GM19463 (cell line): ENCODE data around the gene HDAC10.

Experiments used
- ATAC-seq: cut with Tn5 transposase; IDR thresholded peaks from one replicate; pipeline ENCODE4 v1.9.1; 2021; ENCODE audit warnings: mild to moderate bottlenecking, moderate library complexity; ENCODE audit not compliant: unreplicated experiment

Gene HDAC10

GRCh38 chr22:50271519-50271970 is 20.5 kb upstream of the HDAC10 start:
- peak; percentile 38 for ATAC-seq

DNA sequence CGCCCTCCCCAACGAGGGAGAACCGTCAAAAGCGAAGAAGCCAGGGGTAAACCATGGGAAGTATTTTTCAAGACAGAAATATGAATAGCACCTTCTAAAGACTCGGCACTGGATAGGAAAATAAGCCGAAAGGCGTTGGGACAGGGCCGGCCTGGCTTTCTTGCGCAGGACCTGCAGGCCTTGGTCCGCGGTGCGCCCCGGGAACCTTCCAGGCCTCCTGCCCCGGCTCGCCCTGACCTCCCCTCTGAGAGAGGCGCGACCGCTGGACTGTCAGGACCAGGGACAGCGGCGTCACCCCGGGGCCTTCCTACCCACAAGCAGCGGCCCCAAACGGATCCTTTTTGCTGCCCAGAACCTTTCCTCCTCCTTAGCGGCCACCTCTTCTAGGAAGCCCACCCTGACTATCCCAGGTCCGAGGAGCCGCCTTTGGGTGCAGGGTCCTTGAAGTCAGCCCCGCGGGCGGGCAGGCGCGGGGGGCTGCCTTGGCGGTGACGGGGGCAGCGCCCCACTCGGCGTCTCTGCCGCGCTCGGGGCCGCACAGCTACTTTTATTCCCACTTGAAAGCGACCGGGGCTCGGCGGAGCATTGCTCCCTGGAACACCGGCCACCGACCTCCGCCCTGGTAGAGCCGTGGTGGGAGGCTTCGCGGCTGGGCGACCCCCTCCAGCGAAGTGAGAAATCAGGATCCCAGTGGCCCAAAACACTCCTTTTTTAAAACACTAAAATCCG is 19.8 kb upstream of the HDAC10 start:
- no peak for ATAC-seq

- ATAC-seq: no peak
These were observed 19.1 kb upstream of the HDAC10 start, which contains the start of gene MAPK11 for GRCh38 chr22:50269970-50270665. Gene MAPK11, minus strand, starts transcription at chr22:50270380. Its CDS starts 88 bp downstream, at chr22:50270292.

DNA sequence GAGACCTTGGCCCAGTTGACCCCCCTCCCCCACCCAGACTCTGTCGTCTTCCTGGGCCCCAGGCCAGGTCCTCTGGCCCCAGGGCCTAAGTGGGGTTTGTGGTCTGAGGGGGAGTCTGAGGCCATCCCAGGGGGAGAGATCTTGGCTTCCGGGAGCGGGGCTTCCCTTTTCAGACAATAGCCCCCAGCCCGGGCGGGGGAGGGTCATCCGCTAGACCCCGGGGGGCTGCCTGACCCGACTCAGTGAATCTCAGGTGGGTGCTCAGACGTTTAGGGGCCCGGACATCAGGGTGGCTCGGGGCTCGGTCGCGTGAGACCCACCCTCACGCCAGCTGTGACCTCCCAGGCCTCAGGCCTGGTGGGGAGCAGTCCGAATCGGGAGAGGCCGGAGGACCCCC is 18.5 kb upstream of the HDAC10 start:
- no peak for ATAC-seq

GRCh38 chr22:50268655-50269113 is 17.6 kb upstream of the HDAC10 start:
- ATAC-seq: no peak

GRCh38 chr22:50267591-50268390 is 16.7 kb upstream of the HDAC10 start:
- ATAC-seq: no peak

DNA sequence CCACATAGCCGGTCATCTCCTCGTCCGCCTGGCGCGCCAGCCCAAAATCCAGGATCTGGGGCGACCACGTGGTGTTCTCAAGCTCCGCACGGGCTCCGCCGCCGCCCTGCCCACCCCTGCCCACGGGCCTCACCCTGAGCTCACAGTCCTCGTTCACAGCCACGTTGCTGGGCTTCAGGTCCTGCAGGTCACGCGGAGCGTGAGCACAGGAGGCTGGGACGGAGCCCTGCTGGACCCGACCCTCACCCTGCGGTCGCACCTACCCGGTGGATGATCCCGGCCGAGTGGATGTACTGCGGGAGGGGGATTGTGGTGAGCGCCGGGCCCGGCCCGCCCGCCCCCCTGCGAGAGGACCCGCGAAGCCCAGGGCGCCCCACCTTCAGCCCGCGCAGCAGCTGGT is 15.9 kb upstream of the HDAC10 start:
- no peak for ATAC-seq

GRCh38 chr22:50264946-50265669 is 14.0 kb upstream of the HDAC10 start:
- no peak for ATAC-seq

- ATAC-seq: no peak
These were observed 13.2 kb upstream of the HDAC10 start for GRCh38 chr22:50264104-50264745.

DNA sequence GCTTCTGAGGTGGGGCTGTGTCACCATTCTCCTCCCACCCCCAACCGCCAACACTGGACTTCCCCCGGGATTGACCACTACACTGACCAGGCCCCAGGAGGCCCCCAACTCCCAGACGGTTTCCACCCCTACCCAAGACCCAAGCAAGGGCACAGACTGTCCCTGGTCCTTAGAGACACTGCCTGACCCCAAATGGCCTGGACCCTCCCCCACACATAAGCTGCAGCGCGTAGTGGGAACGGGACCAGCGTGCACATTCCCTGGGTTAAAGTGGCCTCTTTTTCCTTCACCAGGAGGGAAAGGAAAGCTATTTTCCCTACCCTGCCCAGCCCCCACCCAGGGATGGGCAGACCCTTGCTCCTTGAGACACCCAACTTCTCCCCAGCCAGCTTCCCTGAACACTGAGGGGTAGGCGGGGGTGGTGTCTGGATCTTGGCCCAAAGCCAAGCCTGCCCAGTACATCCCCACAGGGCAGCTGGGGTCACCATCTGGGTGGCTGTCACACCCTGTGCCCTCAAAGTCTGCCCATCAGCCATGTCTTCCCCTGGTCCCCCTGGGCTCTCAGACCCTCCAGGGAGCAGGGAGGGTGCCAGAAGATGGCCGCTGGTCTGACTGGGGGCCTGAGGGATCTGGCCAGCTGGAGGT is 12.0 kb upstream of the HDAC10 start:
- ATAC-seq: no peak

GRCh38 chr22:50262460-50262911 is 11.4 kb upstream of the HDAC10 start:
- no peak for ATAC-seq

GRCh38 chr22:50261615-50262459 is 10.8 kb upstream of the HDAC10 start, which contains the start of gene MAPK12:
Gene MAPK12, minus strand, starts transcription at chr22:50261683. Its CDS starts 174 bp downstream, at chr22:50261509.
- peak; percentile 54 for ATAC-seq

GRCh38 chr22:50260801-50261614 is 9.9 kb upstream of the HDAC10 start:
- ATAC-seq: peak; percentile 28

DNA sequence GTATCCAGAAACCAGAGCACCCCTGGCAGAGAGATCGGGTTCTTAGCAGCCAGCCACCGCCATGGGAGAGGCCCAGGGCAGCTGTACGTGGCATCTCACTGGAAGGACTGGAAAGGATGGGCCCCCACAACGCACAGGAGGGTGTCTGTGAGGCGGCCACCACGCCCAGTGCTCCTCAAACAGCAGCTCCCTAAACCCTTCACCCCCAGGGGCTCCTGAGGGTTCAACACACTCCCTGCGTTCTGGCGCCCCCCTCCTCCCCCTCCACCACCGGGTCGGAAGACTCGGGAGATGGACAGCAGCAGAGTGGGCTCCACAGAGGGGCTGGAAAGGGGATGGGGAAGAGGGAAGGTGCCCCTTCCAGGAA is 9.4 kb upstream of the HDAC10 start:
- ATAC-seq: no peak

DNA sequence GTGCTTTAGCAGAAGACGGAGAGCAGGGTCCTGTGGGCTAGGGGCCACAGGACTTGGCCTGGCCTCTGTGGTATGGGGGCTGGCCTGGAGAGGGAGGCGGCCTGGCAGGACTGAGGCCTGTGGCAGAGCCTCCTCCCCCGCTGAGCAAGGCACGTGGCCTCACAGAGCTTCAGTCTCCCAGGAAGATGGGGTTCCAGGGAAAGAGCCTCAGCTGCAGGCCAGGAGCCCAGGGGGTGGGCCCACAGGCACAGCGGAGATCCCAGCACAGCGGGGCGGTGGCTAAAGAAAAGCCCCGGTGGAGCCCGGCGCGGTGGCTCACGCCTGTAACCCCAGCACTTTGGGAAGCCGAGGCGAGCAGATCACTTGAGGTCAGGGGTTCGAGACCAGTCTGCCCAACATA is 8.2 kb upstream of the HDAC10 start:
- no peak for ATAC-seq

- ATAC-seq: no peak
These were observed 7.6 kb upstream of the HDAC10 start for GRCh38 chr22:50258361-50259292.
